GM19468 (cell line): Measurements from ENCODE around the gene EFHD2.
A peak's percentile ranks its signal among the peaks of the same experiment; 100 is the strongest.

Experiments used
- ATAC-seq: cut with Tn5 transposase; IDR thresholded peaks from one replicate; pipeline ENCODE4 v1.9.1; 2021; ENCODE audit warnings: mild to moderate bottlenecking, moderate library complexity, moderate number of reproducible peaks; ENCODE audit not compliant: unreplicated experiment; ENCODE audit errors: extremely low read depth

The EFHD2 gene

DNA sequence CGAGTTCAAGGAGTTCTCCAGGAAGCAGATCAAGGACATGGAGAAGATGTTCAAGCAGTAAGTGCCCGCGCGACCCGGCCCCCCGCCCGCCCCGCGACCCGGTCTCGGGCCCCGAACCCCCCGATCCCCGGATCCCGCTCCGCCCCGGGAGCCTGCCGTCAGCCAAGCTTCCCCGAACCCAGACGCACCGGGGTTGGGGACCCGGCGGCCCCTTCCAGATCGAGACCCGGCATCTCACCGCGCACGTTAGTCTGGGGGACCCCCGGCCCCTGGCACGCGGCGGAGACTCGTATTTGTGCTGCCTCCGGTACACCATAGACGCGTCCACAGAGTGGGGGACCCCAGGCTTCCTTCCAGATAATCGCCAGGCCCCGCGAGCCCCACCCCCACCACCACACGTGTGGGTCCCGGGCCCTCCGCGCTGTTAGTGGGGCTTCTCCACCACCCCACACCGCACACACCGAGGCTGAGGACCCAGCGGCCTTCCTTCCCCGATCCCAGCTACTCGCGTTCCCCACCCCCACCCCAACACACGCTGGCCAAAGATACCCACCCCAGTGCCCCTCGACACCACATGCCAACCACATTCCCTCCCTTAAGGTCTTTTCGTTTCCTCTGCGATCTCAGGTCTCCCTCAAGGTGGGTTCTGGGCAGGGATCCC is 665 bp downstream of the EFHD2 start:
- ATAC-seq = no peak

DNA sequence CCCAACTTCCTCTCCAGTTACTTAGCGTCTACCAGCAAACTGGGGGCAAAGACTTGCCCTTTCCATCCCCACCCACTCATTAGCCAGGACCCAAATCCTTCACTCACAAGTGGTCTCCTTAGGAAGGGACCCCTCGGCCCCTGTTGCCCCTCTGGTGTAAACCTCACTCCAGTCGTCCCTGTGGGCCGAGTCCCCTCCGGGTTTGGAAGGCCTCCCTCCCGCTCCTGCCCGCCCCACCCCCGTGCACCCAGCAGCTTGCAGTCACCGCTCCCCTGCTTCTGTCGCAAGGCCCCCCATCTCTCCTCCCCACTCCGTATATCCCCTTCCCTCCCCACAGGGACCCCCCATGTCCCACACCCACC is 1.2 kb downstream of the EFHD2 start:
- no peak for ATAC-seq

DNA sequence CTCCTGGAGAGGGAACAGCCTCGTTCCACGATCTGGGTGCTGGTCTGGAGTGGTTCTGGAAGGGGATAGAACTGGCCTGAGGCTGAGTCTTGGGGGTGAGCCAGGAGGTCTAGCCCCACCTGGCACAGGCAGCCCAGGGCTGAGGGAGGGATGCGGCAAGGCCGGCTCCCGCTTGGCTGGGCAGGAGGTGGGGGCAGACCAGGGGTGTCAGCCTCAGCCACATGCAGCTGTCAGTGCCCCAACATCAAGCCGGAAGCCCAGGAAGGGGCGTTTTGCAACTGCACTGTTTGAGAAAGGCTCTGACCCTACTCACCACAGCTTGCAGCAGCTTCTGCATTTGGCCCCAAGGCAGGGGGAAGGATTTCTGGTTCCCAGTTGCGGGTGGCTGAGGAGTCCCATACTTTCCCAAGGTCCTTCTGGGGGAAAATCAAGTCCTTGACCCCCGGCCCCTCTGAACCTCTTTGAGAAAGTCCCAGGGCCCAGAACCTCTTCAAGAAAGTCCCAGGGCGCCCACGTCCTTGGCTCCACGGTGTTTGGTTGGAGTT is 2.0 kb downstream of the EFHD2 start:
- peak; percentile 54 for ATAC-seq

DNA sequence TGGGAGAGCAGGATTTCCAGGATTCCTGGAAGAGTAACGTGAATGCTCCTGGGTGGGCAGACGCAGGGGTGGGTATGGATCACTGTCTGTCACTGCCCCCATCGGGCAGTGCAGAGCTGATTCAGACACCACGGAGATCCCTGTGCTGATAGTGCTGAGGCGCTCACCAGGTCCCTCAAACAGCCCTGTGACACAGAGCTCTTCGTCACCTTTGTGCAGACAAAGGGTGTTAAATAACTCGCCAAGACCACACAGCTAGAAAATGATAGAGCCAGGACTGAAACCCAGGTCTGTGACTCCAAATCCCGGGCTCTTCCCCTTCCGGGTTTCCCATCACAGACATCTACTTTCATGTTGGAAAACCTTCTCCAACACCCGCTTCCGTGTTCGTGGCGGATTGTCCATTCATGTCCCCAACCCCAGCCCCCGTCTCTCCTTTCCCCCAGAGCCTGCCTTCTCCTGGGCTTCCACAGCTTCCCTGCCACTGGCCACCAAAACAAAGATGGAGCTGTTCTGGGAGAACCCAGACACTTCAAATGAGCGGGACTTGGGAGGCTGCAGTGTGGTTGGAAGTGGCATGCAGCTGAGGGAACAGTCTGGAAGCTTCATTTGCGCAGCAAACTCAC is 2.6 kb downstream of the EFHD2 start:
- no peak for ATAC-seq

DNA sequence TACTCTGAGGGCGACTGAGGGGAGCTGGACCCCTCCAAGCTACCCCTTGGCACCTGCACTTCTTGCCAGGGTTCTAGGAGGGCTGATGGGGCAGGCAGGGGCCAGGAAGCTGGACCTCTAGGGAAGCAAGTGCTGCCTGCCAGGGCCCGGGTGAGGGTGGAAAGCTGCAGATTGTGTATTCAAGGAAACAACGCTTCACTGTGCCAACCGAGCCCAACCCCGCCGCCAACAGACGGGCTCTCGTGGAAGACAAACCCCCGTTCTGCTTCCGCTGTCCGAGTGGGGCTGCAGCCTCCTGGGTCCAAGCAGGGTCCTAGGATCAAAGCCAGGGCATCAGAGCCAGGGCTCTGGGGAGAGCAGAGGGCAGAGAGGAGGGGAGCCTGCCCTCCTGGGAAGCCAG is 3.2 kb downstream of the EFHD2 start:
- ATAC-seq = no peak

DNA sequence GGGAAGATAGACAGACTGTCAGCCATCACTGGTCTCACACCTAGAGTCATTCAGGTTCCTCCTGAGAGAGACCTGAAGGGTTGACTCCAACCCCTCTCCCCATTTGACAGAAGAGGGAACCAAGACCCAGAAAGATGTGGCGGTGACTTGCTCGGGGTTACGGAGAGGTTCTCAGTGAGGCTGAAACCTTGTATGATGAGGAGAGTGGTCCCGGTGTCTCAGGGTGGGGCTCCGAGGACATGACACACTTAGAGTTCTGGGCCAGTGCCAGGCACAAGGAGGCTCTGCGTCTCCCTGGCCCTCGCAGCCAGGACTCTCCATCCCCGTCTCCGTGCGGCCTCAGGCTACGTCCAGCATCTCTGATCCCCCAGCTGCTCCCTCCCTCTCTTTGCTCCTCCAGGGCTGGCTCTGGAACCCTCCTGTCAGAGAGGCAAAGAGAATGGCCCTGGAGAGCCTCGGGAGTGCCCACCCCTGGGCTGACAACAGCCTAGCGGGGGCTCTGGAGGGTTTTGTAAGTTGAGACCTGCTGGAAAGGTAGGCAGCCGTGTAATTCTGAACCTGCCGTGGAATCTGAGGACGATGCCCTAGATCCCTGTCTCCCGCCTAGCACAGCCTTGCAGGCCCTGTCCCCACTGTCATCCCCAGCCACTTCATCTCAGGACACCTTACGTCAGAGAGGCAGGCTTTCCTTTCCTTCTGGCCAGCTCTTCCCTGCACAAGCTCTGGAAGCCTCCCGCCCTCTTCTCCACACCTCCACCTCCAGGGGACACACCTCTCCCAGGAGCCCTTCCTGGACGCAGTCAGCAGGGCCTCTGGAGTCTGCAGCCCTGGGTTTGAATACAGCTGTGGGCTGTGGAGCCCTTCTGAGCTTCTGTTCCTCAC is 4.1 kb downstream of the EFHD2 start:
- no peak for ATAC-seq

DNA sequence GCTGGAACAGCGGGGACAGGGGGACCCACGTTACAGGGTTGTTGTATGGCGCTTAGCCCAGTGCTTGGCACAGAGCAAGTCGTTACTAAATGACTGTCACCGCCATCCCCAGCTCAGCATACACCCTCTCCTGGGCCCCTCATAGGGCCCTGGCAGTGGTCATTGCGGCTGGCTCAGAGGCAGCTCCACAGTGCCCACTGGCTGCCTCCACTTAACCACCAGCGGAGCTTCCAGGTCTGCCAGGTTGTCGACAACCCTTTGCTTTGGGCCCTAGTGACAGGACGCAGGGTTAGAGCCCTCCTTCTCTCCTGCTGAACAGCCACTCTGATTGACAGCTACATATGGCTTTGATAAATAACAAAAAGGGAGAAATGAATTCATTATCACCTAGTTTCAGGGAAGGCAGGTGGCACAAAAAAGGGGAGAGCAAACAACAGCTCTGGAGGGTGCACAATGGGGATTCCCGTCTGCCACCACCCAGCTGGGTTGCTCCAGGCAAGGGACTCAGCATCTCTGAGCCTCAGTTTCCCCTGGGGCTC is 4.8 kb downstream of the EFHD2 start:
- no peak for ATAC-seq

DNA sequence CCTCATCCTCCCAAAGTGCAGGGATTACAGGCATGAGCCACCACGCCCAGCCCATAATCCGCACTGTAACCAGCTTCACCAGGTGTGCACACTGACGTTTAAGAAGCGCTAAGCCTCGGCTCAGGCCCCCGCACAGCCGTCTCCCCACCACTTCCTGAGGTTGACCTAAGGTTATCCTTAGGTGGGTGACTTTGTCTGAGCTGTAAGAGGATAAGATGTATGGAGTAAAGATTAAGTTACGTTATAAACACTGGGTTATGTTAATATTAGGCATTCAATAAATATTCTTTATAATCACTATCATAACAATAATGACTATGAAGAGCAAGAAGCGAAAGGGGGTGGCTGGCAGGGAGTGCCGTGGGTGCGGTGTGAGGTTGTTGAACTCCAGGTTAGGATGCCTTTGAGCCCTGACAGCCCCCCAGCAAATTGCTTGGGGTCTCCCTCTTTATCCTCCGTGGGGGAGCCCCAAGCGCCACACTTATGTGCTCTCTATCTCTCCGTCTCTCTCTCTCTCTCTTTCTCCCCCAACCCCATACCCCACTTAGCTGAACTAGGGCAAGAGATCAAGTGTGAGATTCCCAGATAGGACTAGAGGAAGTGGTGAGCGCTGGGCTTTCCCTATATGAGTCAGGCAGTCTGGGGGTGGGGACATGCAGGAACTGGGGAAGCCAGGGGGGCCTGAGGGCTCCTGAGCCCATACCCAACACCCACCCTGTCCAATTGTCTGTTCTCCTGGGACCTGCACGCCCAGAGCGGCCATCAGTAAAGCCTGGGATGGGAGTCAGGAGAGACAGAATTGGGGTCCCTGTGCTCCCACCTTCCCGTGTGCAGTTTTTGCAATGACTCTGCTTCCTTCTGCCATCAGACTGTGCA is 7.6 kb downstream of the EFHD2 start:
- no peak for ATAC-seq

DNA sequence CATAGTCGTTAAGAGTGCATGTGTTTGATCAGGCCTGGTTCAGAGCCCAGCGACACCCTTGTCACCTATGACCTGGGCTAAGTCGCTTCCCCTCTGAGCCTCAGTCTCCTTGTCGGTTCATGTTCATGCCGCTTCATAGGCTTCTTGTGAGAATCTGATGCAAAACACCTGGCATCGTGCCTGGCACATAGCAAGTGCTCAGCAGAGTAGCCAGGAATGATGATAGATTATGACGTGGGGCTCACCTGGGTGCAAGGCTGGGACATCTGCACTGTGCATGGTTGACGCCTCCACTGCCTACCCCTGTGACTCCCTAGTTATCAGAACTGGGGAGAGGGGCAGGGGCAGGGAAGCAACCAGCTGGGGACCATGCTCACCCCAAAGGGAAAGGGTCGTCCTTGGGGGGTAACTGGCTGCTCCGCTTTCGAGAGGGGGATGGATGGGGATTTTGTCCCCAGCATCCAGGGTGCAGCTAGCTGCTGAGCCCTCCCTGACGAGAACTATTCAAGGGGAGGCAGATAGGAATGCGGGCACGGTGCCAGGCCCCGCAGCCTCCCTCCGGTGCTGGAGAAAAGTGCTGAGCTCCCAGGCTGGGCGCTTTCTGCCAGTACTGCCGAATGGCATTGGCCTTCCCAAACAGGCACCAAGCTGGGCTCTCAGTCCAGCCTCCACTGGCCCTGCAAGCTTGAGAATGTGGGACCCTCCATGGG is 9.3 kb downstream of the EFHD2 start:
- no peak for ATAC-seq

DNA sequence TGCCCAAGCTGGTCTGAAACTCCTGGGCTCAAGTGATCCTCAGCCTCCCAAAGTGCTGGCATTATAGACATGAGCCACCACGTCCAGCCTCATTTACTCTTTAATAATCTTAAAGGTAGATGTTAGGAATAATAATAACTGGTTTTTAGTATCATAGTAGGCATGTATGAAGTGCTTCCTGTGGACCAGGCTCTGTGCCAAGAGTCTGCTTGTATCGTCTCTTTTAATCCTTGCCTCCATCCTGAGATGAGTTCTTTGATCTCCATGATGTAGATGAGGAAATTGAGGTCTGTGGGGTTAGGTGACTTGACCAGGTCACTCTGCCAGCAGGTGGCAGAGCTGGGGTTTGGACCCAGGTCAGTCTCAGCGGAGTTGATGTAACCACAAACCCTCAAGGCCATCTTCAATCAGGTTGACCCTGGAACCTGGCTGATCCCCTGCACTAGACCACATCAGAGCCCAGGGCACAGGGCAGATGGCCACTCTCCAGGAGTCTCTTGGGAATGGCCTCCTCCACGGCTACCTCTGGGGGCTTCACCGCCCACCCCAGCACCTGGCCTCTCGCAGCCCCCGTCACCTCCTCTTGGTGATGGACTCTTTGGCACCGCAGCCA is 11.3 kb downstream of the EFHD2 start:
- no peak for ATAC-seq

DNA sequence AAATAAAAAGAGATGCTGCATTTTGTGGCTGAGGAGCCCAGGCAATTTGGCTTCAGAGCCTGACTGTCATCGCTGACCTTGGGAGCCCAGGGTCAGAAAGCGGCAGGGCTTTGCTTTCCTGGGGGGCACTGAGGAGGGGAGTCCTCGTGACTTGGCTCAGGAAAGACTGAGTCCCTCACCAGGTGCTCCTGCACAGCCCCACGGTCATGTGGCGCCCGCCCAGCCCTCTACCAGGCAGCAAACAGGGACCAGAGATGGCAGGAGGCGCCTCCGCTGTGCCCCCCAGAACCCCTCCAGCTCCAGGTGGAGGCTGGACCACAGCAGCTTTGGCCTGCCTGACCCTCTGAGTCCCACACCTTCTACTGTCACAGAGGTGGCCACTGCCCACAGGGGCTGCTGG is 13.2 kb downstream of the EFHD2 start:
- ATAC-seq = no peak

DNA sequence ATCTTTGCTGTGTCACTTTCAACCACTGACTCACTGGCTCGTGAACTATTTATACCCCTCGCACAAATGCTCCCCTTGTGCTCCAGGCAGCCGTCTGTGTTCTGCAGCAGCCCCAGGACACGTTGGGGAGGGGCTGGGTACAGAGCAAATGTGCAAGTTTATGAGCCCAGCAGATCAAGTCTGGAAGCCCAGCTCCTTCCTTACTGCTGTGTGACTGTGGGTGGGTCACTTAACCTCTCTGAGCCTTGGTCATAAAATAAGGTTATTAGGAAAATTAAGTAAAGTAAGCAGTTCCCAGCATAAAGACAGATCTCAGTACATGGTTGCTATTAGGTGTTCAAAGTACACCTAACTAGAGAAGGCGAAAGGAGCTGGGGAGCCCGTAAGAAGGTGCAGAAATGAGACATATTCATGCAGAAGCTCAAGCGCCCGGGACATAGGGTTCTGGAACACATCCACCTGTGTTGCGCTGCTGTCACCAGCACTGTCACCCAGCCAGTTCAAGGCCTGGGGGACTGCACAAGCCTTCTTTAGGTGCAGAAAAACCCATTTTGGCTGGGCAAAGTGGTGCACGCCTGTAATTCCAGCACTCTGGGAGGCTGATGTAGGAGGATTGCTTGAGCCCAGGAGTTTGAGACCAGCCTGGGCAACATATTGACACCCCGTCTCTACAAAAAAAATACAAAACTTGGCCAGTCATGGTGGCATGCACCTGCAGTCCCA is 13.8 kb downstream of the EFHD2 start:
- ATAC-seq = no peak

DNA sequence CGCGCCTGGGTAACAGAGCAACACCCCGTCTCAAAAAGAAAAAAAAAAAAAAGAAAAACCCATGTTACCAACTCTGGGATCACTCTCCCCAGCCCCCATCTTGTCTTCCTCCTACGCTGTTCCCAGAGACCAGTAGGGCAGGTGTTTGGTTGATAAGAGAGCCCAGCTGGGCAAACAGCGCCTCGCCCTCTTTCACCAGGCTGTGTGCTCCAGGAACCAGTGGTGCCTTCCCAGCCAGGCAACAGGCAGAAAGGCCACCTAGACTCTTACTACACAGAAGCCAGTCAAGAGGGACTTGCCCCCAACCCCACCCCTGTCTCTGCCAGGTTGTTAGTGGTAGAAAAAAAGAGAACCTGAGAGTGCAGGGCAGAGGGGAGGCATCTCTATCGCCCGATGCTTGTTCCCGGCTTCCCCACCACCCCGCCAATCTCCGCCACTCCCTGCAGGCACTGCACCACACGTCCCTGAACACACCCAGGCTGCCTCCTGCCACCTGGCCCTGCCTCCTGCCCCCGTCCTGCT is 14.5 kb downstream of the EFHD2 start:
- ATAC-seq = no peak

DNA sequence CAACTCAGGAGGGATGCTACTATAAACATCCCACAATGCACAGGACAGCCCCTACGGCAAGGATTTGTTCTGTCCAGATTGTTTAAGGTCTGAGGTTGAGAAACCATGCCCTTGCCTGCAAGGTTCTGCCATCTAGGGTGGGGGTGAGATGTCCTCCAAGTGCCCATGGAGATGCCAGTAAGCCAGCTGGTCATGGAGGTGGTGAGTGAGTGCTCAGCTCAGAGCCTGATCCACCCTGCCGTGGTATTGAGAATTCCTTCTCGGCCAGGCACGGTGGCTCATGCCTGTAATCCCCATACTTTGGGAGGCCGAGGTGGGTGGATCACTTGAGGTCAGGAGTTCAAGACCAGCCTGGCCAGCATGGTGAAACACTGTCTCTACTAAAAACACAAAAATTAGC is 15.3 kb downstream of the EFHD2 start:
- no peak for ATAC-seq

DNA sequence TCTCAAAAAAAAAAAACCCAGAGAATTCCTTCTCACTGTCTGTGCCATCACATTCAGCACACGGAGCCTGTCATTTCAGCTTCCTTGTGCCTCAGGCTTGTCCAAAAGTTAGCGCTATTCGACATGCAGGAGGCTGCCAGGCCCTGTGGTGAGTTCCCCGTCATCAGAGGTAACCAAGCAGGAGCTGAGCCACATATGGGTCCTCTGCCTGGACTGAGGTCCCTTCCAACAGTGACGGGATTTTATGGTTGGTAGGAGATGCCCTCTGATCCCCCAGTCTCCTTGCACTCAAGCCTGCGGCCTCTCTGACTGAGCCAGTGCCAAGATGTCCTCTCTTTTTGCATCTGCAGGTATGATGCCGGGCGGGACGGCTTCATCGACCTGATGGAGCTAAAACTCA is 15.8 kb downstream of the EFHD2 start:
- ATAC-seq = no peak

DNA sequence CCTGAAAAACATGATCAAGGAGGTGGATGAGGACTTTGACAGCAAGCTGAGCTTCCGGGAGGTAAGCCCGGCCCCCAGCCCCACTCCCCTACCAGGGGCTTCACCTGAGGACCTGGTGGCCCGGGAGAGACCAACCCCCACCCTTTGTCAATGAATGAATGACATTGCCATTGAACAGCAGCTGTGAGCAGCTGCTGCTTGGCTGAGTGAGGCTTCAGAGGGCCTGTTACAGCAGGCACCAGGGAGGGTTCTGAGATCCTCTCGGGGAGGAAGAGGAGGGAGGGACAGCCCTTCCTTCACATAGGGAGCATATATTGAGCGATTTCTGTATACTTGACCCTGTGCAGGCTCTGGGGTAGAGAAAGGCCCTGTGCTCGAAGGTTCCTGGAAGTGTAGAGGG is 16.3 kb downstream of the EFHD2 start:
- no peak for ATAC-seq

DNA sequence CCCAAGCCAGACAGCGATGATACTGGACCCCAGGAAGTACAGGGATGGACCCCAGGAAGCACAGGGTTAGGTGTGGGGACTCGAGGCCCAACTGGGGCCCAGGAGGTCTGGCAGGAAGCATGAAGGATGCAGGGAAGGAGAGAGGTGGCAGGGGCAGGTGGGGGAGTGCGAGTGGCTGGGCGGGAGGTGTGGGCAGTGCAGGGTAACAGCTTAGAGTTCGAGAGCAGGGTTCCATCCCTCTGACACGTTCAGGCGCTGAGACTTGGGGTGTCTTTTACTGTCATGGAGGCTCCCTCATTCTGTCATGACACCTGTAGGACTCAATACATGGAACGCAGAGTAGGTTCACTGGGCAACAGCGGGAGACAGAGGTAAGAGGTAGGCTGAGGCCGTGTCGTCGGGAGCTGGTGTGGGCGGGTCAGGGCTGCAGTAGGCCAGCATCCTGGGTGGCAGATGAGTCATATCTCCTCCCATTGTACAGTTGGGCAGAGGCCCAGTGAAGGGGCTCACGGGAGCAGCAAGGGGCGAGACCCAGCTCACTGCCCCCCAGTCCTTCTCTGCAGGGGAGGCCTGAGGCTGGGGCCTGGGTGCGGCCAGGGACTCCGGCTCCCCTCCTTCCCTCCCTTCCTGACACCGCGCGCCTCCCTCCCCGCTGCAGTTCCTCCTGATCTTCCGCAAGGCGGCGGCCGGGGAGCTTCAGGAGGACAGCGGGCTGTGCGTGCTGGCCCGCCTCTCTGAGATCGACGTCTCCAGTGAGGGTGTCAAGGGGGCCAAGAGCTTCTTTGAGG is 17.0 kb downstream of the EFHD2 start:
- no peak for ATAC-seq
